ENCODE measurements around the gene S100A2. TPM values are rescaled to one million over a fixed set of nuclear protein-coding genes. Genes with fewer than 3 reads are reported as not detected.
"Not testable (repeated sequence)": the region's sequence is repeated elsewhere in the genome, so short reads cannot be mapped to it uniquely, and the experiment has no call there.

Gene S100A2
- total and polyA plus RNA-seq, 2 donors (not counting 3 experiments of a cell fraction or from before 2014, with no cell fraction given), result 4.0 to 4.3 TPM

GRCh38 chr1:153525088-153525728 lies 40.4 kb downstream of the S100A2 start:
- POLR2A ChIA-PET, result interaction anchor here (1.1 kb wide), 1 partner anchor 102 kb away, joined by 3 read pairs; the partner anchor contains the start of gene S100A13

GRCh38 chr1:153522353-153523048 lies 43.1 kb downstream of the S100A2 start:
- H3K9ac ChIP-seq (replicated peaks; ENCODE audit: extremely low read depth, insufficient read depth, low read length); H3K9me1 ChIP-seq (replicated peaks; ENCODE audit: control insufficient read depth, extremely low read depth, insufficient read depth, low read length); H3K9me3 ChIP-seq (replicated peaks; ENCODE audit: control insufficient read depth, insufficient read depth, low read length); H3K4me3 ChIP-seq (replicated peaks in 1 of 3; ENCODE audit: insufficient read depth in 1 of 3, low read depth in 1 of 3, low read length in 3 of 3); H3K27ac ChIP-seq (ENCODE audit: insufficient read depth, low read depth, low read length); H3K4me1 ChIP-seq (ENCODE audit: control insufficient read depth, extremely low read depth, insufficient read depth, low read length); H3K36me3 ChIP-seq (ENCODE audit: control insufficient read depth in 2 of 2, extremely low read depth in 1 of 2, insufficient read depth in 2 of 2, low read length in 2 of 2); intact Hi-C loops (cut with micrococcal nuclease); FAIRE-seq; H2AFZ ChIP-seq (ENCODE audit: low read depth, low read length); H3K79me2 ChIP-seq (ENCODE audit: control insufficient read depth, insufficient read depth, low read length); H3K27me3 ChIP-seq (ENCODE audit: control insufficient read depth in 2 of 2, insufficient read depth in 2 of 2, low read length in 2 of 2); POLR2A ChIA-PET; H4K20me1 ChIP-seq (replicated peaks; ENCODE audit: control insufficient read depth, extremely low read depth, insufficient read depth, low read length); H3K4me2 ChIP-seq (ENCODE audit: insufficient read depth, low read length); DNase-seq (ENCODE audit: low read depth, low spot score); dilution Hi-C loops (cut with MboI; ENCODE audit: extremely low pct_ligation_motif_present, low sequenced_read_pairs): not testable (repeated sequence)
- CTCF ChIA-PET, result interaction anchor here (1.4 to 2.2 kb wide), 2 partner anchors 9 to 12 kb away, joined by 5 to 9 read pairs; no protein-coding TSS in a partner anchor
- TSS peak; percentile 39 for BruUV-seq (replicated peaks)

More at GRCh38 chr1:153525088-153525728, 40.4 kb downstream of the S100A2 start:
- DNase-seq (ENCODE audit: low read depth, low spot score), result peak; percentile 21
- TF ChIP-seq GATA2 (IDR thresholded peaks at IDR 0.05; ENCODE audit: insufficient read depth, insufficient read length, low read depth, low read length) (no peak), MAX (IDR thresholded peaks at IDR 0.05; ENCODE audit: insufficient read depth, insufficient read length) (no peak), POLR2AphosphoS5 (IDR thresholded peaks at IDR 0.05; ENCODE audit: insufficient read depth, low read depth, low read length) (no peak), EZH2 (IDR thresholded peaks at IDR 0.05; ENCODE audit: borderline replicate concordance, low read depth, low read length, severe bottlenecking) (no peak), CTCF (IDR thresholded peaks at IDR 0.05; ENCODE audit: extremely low read depth in 1 of 2, insufficient read depth in 1 of 2, low read depth in 1 of 2, low read length in 2 of 2) (no peak), MYC (IDR thresholded peaks at IDR 0.05; ENCODE audit: low read depth, low read length) (no peak), FOS (IDR thresholded peaks at IDR 0.05; ENCODE audit: borderline replicate concordance, insufficient read depth, low read length) (no peak), POLR2A (IDR thresholded peaks at IDR 0.05; ENCODE audit: low read depth, low read length) (no peak), JUN (IDR thresholded peaks at IDR 0.05; ENCODE audit: borderline replicate concordance, insufficient read depth, insufficient read length, low read depth) (no peak)
- Histone ChIP-seq H2AFZ (ENCODE audit: low read depth, low read length) (no peak overlapping the region), H3K36me3 (ENCODE audit: control insufficient read depth in 2 of 2, extremely low read depth in 1 of 2, insufficient read depth in 2 of 2, low read length in 2 of 2) (no peaks in the 10 kb centered on the region), H3K4me3 (replicated peaks in 1 of 3; ENCODE audit: insufficient read depth in 1 of 3, low read depth in 1 of 3, low read length in 3 of 3) (no peak overlapping the region), H3K9me1 (replicated peaks; ENCODE audit: control insufficient read depth, extremely low read depth, insufficient read depth, low read length) (no peaks in the 10 kb centered on the region), H3K9ac (replicated peaks; ENCODE audit: extremely low read depth, insufficient read depth, low read length) (no peak overlapping the region), H3K27ac (ENCODE audit: insufficient read depth, low read depth, low read length) (no peak overlapping the region), H3K4me2 (ENCODE audit: insufficient read depth, low read length) (no peak overlapping the region), H3K4me1 (ENCODE audit: control insufficient read depth, extremely low read depth, insufficient read depth, low read length) (peaks cover 3% of the 10 kb centered on the region), H3K9me3 (replicated peaks; ENCODE audit: control insufficient read depth, insufficient read depth, low read length) (no peaks in the 10 kb centered on the region), H3K79me2 (ENCODE audit: control insufficient read depth, insufficient read depth, low read length) (no peaks in the 10 kb centered on the region), H3K27me3 (ENCODE audit: control insufficient read depth in 2 of 2, insufficient read depth in 2 of 2, low read length in 2 of 2) (no peaks in the 10 kb centered on the region), H4K20me1 (replicated peaks; ENCODE audit: control insufficient read depth, extremely low read depth, insufficient read depth, low read length) (no peaks in the 10 kb centered on the region)
- CTCF ChIA-PET, result interaction anchor here (1.0 to 2.2 kb wide), 7 partner anchors 8 to 102 kb away, joined by 4 to 13 read pairs (median 6); partner anchors contain the start of gene S100A13
- dilution Hi-C loops (cut with MboI; ENCODE audit: extremely low pct_ligation_motif_present, low sequenced_read_pairs) (no loop called here), intact Hi-C loops (cut with micrococcal nuclease) (no loop called here)
- no TSS peak for BruUV-seq (replicated peaks)
- FAIRE-seq, result peak; percentile 37
